ENCODE data around the gene ATP1A4. TPM values are rescaled to one million over a fixed set of nuclear protein-coding genes. Genes with fewer than 3 reads are reported as not detected.

ATP1A4 gene
- total and polyA plus RNA-seq, 2 of the 13 experiments (the other 11 are each of a cell fraction or from before 2014, with no cell fraction given): not detected

DNA sequence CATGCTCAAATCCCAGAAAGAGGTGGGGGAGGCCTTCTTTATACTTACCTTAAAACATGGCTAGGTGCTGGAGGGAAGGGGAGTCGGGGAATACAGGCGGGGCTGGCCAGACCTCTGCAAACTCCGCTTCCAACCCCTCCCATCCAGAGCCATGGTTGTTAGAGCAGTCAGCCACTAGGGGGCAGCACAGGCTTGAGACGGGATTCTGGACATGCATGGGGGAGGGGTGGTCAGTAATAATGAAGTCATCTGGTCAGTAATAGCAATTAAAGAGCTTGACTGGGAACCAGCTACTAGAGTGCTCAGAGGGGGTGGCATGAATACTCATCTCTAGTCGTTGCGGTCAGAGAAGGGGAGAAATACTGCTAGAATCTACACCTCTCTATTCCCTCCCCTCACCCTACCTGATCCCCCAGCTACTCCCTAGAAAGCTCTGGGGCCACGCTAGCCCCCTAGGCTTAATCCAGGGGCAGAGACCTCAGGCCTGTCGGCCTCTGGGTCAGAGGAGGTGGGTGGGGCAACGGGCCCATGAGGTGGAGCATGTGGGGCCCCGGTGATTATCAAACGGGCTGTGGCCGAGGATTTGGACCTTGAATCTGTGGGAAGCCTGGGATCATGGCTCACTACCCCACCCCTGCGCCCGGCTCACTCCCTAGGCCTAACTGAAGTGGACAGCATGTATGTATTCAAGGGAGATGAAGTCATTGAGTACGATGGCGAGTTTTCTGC lies 41.9 kb downstream of the ATP1A4 start (continued):
- TF ChIP-seq AHR (CRISPR knock-in tag; IDR thresholded peaks at IDR 0.05) (0 out of 2 replicates have a peak, but pooled peaks have one; percentile 47), ZMYM3 (CRISPR knock-in tag; IDR thresholded peaks at IDR 0.05) (no peak), XRCC5 (optimal IDR thresholded peaks at IDR 0.05; ENCODE audit: low read length) (peak; percentile 70), SP5 (CRISPR knock-in tag; IDR thresholded peaks at IDR 0.05; ENCODE audit: borderline replicate concordance, low read depth) (peak; percentile 87), ZNF446 (CRISPR knock-in tag; IDR thresholded peaks at IDR 0.05) (no peak), DMTF1 (CRISPR knock-in tag; IDR thresholded peaks at IDR 0.05) (no peak), MBNL3 (CRISPR knock-in tag; conservative IDR thresholded peaks at IDR 0.05) (no peak), YEATS4 (CRISPR knock-in tag; IDR thresholded peaks at IDR 0.05; ENCODE audit: borderline replicate concordance) (peak; percentile 61; the same call in 1 of the 2 replicates), ZNF180 (CRISPR knock-in tag; IDR thresholded peaks at IDR 0.05; ENCODE audit: borderline replicate concordance, low read depth) (no peak), PHF8 (CRISPR knock-in tag; IDR thresholded peaks at IDR 0.05) (no peak), SALL1 (CRISPR knock-in tag; IDR thresholded peaks at IDR 0.05) (peak; percentile 45), POLR2AphosphoS2 (IDR thresholded peaks at IDR 0.05; ENCODE audit: low read depth, low read length) (no peak), ATRX (CRISPR knock-in tag; IDR thresholded peaks at IDR 0.05; ENCODE audit: borderline replicate concordance) (no peak), ZBTB20 (CRISPR knock-in tag; IDR thresholded peaks at IDR 0.05; ENCODE audit: borderline replicate concordance, low read depth) (0 out of 2 replicates have a peak, but pooled peaks have one; percentile 46), PLSCR1 (CRISPR knock-in tag; IDR thresholded peaks at IDR 0.05; ENCODE audit: borderline replicate concordance) (no peak), ZFX (CRISPR knock-in tag; IDR thresholded peaks at IDR 0.05; ENCODE audit: low read depth) (peak; percentile 57), ZNF33B (CRISPR knock-in tag; IDR thresholded peaks at IDR 0.05) (0 out of 2 replicates have a peak, but pooled peaks have one; percentile 80), NR2F2 (IDR thresholded peaks at IDR 0.05; ENCODE audit: borderline replicate concordance, low read depth) (peak; percentile 65; the same call in 1 of the 2 replicates), SMAD3 (CRISPR knock-in tag; IDR thresholded peaks at IDR 0.05) (no peak), PRPF4 (IDR thresholded peaks at IDR 0.05; ENCODE audit: low read depth, low read length, poor library complexity, severe bottlenecking) (peak; percentile 50), DPF2 (CRISPR knock-in tag; IDR thresholded peaks at IDR 0.05; ENCODE audit: borderline replicate concordance, low read depth) (peak; percentile 64; the same call in 1 of the 2 replicates), RXRA (CRISPR knock-in tag; IDR thresholded peaks at IDR 0.05) (no peak), ZNF891 (CRISPR knock-in tag; IDR thresholded peaks at IDR 0.05) (no peak)
- TF ChIP-seq, protein P1, sequence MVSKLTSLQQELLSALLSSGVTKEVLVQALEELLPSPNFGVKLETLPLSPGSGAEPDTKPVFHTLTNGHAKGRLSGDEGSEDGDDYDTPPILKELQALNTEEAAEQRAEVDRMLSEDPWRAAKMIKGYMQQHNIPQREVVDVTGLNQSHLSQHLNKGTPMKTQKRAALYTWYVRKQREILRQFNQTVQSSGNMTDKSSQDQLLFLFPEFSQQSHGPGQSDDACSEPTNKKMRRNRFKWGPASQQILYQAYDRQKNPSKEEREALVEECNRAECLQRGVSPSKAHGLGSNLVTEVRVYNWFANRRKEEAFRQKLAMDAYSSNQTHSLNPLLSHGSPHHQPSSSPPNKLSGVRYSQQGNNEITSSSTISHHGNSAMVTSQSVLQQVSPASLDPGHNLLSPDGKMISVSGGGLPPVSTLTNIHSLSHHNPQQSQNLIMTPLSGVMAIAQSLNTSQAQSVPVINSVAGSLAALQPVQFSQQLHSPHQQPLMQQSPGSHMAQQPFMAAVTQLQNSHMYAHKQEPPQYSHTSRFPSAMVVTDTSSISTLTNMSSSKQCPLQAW (CRISPR knock-in tag; IDR thresholded peaks at IDR 0.05): peak; percentile 74; the same call in 1 of the 2 replicates

All from HepG2 (cell line).